Chondrocyte (in vitro differentiated cells): Measurements from ENCODE around the gene RFX7. TPM values are rescaled to one million over a fixed set of nuclear protein-coding genes. Genes with fewer than 3 reads are reported as not detected.

ENCODE experiments used
- DNase-seq: peaks from one replicate; pipeline ENCODE4 v3.0.0; 2021; ENCODE audit warnings: mixed read lengths, low spot score
- H3K27ac Mint-ChIP-seq: one replicate; pipeline ENCODE4 v1.8.0; 2021; ENCODE audit warnings: mild to moderate bottlenecking, moderate library complexity, mixed read lengths; ENCODE audit not compliant: unreplicated experiment
- H3K27me3 Mint-ChIP-seq: 2 replicates; pipeline ENCODE4 v1.8.0; 2021; ENCODE audit warnings: low read depth, mixed read lengths
- H3K36me3 Mint-ChIP-seq: 2 replicates; pipeline ENCODE4 v1.8.0; 2021; ENCODE audit warnings: low read depth, mixed read lengths
- H3K4me1 Mint-ChIP-seq: 2 replicates; pipeline ENCODE4 v1.8.0; 2021; ENCODE audit warnings: low read depth, mild to moderate bottlenecking, mixed read lengths
- H3K4me3 Mint-ChIP-seq: one replicate; pipeline ENCODE4 v1.8.0; 2021; ENCODE audit warnings: mild to moderate bottlenecking, moderate library complexity, mixed read lengths; ENCODE audit not compliant: unreplicated experiment
- H3K9me3 Mint-ChIP-seq: 2 replicates; pipeline ENCODE4 v1.8.0; 2021; ENCODE audit warnings: low read depth, mixed read lengths
- CTCF ChIP-seq: fragments of 200-600 bp; sonication (generic); IDR thresholded peaks from 2 replicates; pipeline ENCODE4 v1.5.0; 2021; ENCODE audit warnings: antibody characterized with exemption, mild to moderate bottlenecking, moderate library complexity
- total RNA-seq: library from RNA; stranded (reverse); gene quantifications from 3 replicates; pipeline ENCODE4 v1.2.1, GENCODE V29; 2021

The RFX7 gene
- total RNA-seq, 1 donor from 2014 or later: 17.8 TPM

GRCh38 chr15:56242576-56243162 lies 1.0 kb downstream of the RFX7 start:
- DNase-seq: no peak
- no peaks in the 10 kb centered on the region for H3K36me3 Mint-ChIP-seq
- H3K27me3 Mint-ChIP-seq: no peaks in the 10 kb centered on the region
- H3K4me3 Mint-ChIP-seq: peak overlapping the region; percentile 90
- no peak for TF ChIP-seq CTCF
- peaks cover 48% of the 10 kb centered on the region for H3K4me1 Mint-ChIP-seq
- H3K27ac Mint-ChIP-seq: peak overlapping the region; percentile 75
- no peaks in the 10 kb centered on the region for H3K9me3 Mint-ChIP-seq

GRCh38 chr15:56241374-56242105 lies 2.1 kb downstream of the RFX7 start:
- no peak for TF ChIP-seq CTCF
- Mint-ChIP-seq H3K27ac (peak overlapping the region; percentile 59), H3K36me3 (no peaks in the 10 kb centered on the region), H3K9me3 (no peaks in the 10 kb centered on the region), H3K4me1 (peaks cover 57% of the 10 kb centered on the region), H3K4me3 (peak overlapping the region; percentile 90), H3K27me3 (no peaks in the 10 kb centered on the region)
- DNase-seq: no peak

- H3K4me3 Mint-ChIP-seq: no peak overlapping the region
- no peaks in the 10 kb centered on the region for H3K36me3 Mint-ChIP-seq
- H3K4me1 Mint-ChIP-seq: peaks cover 57% of the 10 kb centered on the region
- no peak overlapping the region for H3K27ac Mint-ChIP-seq
- no peaks in the 10 kb centered on the region for H3K9me3 Mint-ChIP-seq
- TF ChIP-seq CTCF: no peak
- H3K27me3 Mint-ChIP-seq: no peaks in the 10 kb centered on the region
- no peak for DNase-seq
Measured at GRCh38 chr15:56240390-56240789, 3.3 kb downstream of the RFX7 start.

GRCh38 chr15:56236197-56236596 lies 7.5 kb downstream of the RFX7 start:
- DNase-seq: no peak
- Mint-ChIP-seq H3K36me3 (peaks cover 10% of the 10 kb centered on the region), H3K27me3 (no peaks in the 10 kb centered on the region), H3K4me3 (no peak overlapping the region), H3K27ac (no peak overlapping the region), H3K4me1 (peaks cover 36% of the 10 kb centered on the region), H3K9me3 (peaks cover 8% of the 10 kb centered on the region)
- no peak for TF ChIP-seq CTCF

GRCh38 chr15:56234804-56235203 lies 8.9 kb downstream of the RFX7 start:
- Mint-ChIP-seq H3K27me3 (no peaks in the 10 kb centered on the region), H3K9me3 (peaks cover 8% of the 10 kb centered on the region), H3K36me3 (peaks cover 12% of the 10 kb centered on the region), H3K4me1 (peaks cover 28% of the 10 kb centered on the region), H3K4me3 (no peak overlapping the region), H3K27ac (no peak overlapping the region)
- DNase-seq: no peak
- no peak for TF ChIP-seq CTCF
